GM12891 (cell line): ENCODE data around the gene FAM3A.

Source experiments
- POLR2A ChIP-seq: IDR thresholded peaks from 2 replicates; pipeline ENCODE4 v1.6.1; 2011; ENCODE audit warnings: low read depth, low read length, control low read depth
- POLR2AphosphoS5 ChIP-seq: IDR thresholded peaks from 2 replicates; pipeline ENCODE4 v1.6.1; 2011; ENCODE audit warnings: low read depth, low read length, control low read depth
- POU2F2 ChIP-seq: IDR thresholded peaks from 2 replicates; pipeline ENCODE4 v1.6.1; 2011; ENCODE audit warnings: low read depth, mild to moderate bottlenecking, control low read depth, low read length, moderate library complexity
- SPI1 ChIP-seq: IDR thresholded peaks from 2 replicates; pipeline ENCODE4 v1.6.1; 2011; ENCODE audit warnings: low read depth, low read length, control low read depth
- TAF1 ChIP-seq: IDR thresholded peaks from 2 replicates; pipeline ENCODE4 v1.6.1; 2011; ENCODE audit warnings: low read depth, low read length, control low read depth

DNA sequence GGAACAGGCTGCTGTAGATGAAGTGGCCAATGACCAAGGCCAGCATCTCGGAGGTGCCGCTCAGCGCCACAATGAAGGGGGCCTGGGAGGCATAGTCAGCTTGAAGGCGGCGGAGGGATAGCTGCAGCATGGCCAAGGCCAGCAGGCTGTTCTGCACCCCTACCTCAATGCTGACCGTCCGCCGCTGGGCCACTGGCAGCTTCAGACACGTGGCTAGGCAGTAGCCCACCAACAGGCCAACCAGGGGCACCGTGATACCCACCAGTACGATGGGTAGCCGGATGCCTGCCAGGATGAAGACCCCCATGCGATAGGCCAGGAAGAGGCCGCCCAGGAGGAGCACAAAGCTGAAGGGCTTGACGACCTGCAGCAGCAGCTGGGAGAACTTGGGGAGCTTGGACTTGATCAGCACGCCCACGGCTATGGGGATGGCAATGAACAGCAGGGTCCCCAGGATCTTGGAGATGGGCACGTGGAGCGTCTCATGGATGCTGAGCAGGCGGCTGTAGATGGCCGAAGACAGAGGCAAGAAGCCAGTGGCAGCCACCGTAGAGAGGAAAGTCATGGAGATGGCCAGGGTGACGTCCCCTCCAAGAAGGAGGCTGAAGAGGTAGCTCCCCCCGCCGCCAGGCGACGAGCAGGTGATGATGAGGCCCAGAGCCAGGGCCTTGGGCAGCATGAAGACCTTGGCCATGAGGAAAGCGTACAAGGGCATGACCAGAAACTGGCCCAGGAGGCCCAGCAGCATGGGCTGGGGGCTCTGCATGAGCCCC, 28.3 kb downstream of the FAM3A start:
- no peak for TF ChIP-seq POLR2AphosphoS5
- TF ChIP-seq TAF1 = no peak
- TF ChIP-seq POLR2A = no peak
- no peak for TF ChIP-seq SPI1
- no peak for TF ChIP-seq POU2F2
